Measurements from ENCODE around the gene ZSCAN5B. TPM values are rescaled to one million over a fixed set of nuclear protein-coding genes. Genes with fewer than 3 reads are reported as not detected.
A peak's percentile ranks its signal among the peaks of the same experiment; 100 is the strongest.
"Not testable (repeated sequence)": the region's sequence is repeated elsewhere in the genome, so short reads cannot be mapped to it uniquely, and the experiment has no call there.

The ZSCAN5B gene
- total RNA-seq, 1 donor from 2014 or later, result not detected

GRCh38 chr19:56150358-56150757, 47.2 kb downstream of the ZSCAN5B start:
- Mint-ChIP-seq H3K36me3 (ENCODE audit: low read depth, unreplicated experiment) (peaks cover 23% of the 10 kb centered on the region), H3K27ac (ENCODE audit: unreplicated experiment) (no peak overlapping the region), H3K4me3 (ENCODE audit: unreplicated experiment) (peak overlapping the region; percentile 66), H3K9me3 (ENCODE audit: unreplicated experiment) (no peaks in the 10 kb centered on the region), H3K27me3 (ENCODE audit: unreplicated experiment) (peaks cover 5% of the 10 kb centered on the region), H3K4me1 (ENCODE audit: unreplicated experiment) (peaks cover 20% of the 10 kb centered on the region)
- TF ChIP-seq CTCF (IDR thresholded peaks at IDR 0.05; ENCODE audit: unreplicated experiment), result no peak
- DNase-seq (ENCODE audit: low spot score), result no peak

DNA sequence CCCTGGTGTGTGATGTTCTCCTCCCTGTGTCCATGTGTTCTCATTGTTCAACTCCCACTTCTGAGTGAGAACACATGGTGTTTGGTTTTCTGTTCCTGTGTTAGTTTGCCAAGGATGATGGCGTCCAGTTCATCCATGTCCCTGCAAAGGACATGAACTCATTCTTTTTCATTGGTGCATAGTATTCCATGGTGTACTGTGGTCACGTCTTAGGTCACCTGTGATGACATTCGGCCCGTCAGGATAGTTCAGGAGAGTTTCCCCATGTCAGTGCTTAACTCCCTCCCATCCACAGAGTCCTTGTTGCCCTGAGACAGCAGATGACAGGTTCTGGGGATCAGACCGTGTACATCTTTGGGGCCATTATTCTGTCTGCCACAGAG, 47.9 kb downstream of the ZSCAN5B start:
- DNase-seq (ENCODE audit: low spot score), result no peak
- Mint-ChIP-seq H3K9me3 (ENCODE audit: unreplicated experiment) (no peaks in the 10 kb centered on the region), H3K4me1 (ENCODE audit: unreplicated experiment) (peaks cover 20% of the 10 kb centered on the region), H3K27ac (ENCODE audit: unreplicated experiment) (no peak overlapping the region), H3K27me3 (ENCODE audit: unreplicated experiment) (peaks cover 5% of the 10 kb centered on the region), H3K4me3 (ENCODE audit: unreplicated experiment) (peak overlapping the region; percentile 85), H3K36me3 (ENCODE audit: low read depth, unreplicated experiment) (peaks cover 23% of the 10 kb centered on the region)
- no peak for TF ChIP-seq CTCF (IDR thresholded peaks at IDR 0.05; ENCODE audit: unreplicated experiment)

DNA sequence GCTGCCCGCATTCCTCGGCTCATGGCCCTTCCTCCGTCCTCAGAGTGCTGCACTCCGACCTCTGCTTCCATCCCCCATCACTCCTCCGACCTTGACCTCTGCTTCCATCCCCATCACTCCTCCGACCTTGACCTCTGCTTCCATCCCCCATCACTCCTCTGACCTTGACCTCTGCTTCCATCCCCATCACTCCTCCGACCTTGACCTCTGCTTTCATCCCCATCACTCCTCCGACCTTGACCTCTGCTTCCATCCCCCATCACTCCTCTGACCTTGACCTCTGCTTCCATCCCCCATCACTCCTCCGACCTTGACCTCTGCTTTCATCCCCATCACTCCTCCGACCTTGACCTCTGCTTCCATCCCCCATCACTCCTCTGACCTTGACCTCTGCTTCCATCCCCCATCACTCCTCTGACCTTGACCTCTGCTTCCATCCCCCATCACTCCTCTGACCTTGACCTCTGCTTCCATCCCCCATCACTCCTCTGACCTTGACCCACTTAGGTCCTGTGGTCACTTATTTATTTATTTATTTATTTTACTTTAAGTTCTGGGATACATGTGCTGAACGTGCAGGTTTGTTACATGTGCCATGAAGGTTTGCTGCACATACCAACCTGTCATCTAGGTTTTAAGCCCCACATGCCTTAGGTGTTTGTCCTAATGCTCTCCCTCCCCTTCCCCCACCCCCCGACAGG, 48.5 kb downstream of the ZSCAN5B start:
- not testable (repeated sequence) for H3K27me3 Mint-ChIP-seq (ENCODE audit: unreplicated experiment); H3K27ac Mint-ChIP-seq (ENCODE audit: unreplicated experiment); H3K9me3 Mint-ChIP-seq (ENCODE audit: unreplicated experiment); DNase-seq (ENCODE audit: low spot score); H3K4me3 Mint-ChIP-seq (ENCODE audit: unreplicated experiment)
- peaks cover 23% of the 10 kb centered on the region for H3K36me3 Mint-ChIP-seq (ENCODE audit: low read depth, unreplicated experiment)
- H3K4me1 Mint-ChIP-seq (ENCODE audit: unreplicated experiment), result peaks cover 19% of the 10 kb centered on the region

- peak overlapping the region; percentile 56 for H3K4me3 Mint-ChIP-seq (ENCODE audit: unreplicated experiment)
- no peaks in the 10 kb centered on the region for H3K9me3 Mint-ChIP-seq (ENCODE audit: unreplicated experiment)
- H3K27me3 Mint-ChIP-seq (ENCODE audit: unreplicated experiment), result peaks cover 8% of the 10 kb centered on the region
- peaks cover 14% of the 10 kb centered on the region for H3K4me1 Mint-ChIP-seq (ENCODE audit: unreplicated experiment)
- TF ChIP-seq CTCF (IDR thresholded peaks at IDR 0.05; ENCODE audit: unreplicated experiment), result no peak
- no peak for DNase-seq (ENCODE audit: low spot score)
- peaks cover 18% of the 10 kb centered on the region for H3K36me3 Mint-ChIP-seq (ENCODE audit: low read depth, unreplicated experiment)
- H3K27ac Mint-ChIP-seq (ENCODE audit: unreplicated experiment), result no peak overlapping the region
Measured at GRCh38 chr19:56148096-56148495, 49.5 kb downstream of the ZSCAN5B start.

- no peak overlapping the region for H3K4me3 Mint-ChIP-seq (ENCODE audit: unreplicated experiment)
- H3K36me3 Mint-ChIP-seq (ENCODE audit: low read depth, unreplicated experiment), result peaks cover 18% of the 10 kb centered on the region
- H3K4me1 Mint-ChIP-seq (ENCODE audit: unreplicated experiment), result peaks cover 6% of the 10 kb centered on the region
- H3K27ac Mint-ChIP-seq (ENCODE audit: unreplicated experiment), result no peak overlapping the region
- TF ChIP-seq CTCF (IDR thresholded peaks at IDR 0.05; ENCODE audit: unreplicated experiment), result no peak
- no peak for DNase-seq (ENCODE audit: low spot score)
- no peaks in the 10 kb centered on the region for H3K9me3 Mint-ChIP-seq (ENCODE audit: unreplicated experiment)
- peaks cover 5% of the 10 kb centered on the region for H3K27me3 Mint-ChIP-seq (ENCODE audit: unreplicated experiment)
Measured at GRCh38 chr19:56147307-56147706, 50.3 kb downstream of the ZSCAN5B start.
